PC-3 (cell line): ENCODE data around the gene EMILIN2. TPM values are rescaled to one million over a fixed set of nuclear protein-coding genes. Genes with fewer than 3 reads are reported as not detected.
A peak's percentile ranks its signal among the peaks of the same experiment; 100 is the strongest.

Experiments
- ATAC-seq: fragments of 200-7000 bp; cut with Tn5 transposase; 2 replicates; pipeline ENCODE4 v1.9.1; 2020; ENCODE audit warnings: mild to moderate bottlenecking, moderate library complexity
- Bru-seq: library from RNA; stranded (reverse); fragments of 400-500 nt; gene quantifications from one replicate; lab custom pipeline; 2021; lab: Mats Ljungman, UMichigan
- BruChase-seq, 2 experiments: library from RNA; stranded (reverse); fragments of 400-500 nt; gene quantifications; one replicate each; lab custom pipeline; 2021; lab: Mats Ljungman, UMichigan
- BruUV-seq: library from RNA; stranded (reverse); fragments of 400-500 nt; replicated peaks from 2 replicates; lab custom pipeline; 2021; lab: Mats Ljungman, UMichigan
- CTCF ChIA-PET: fragments of 300-600 bp; sonication (Branson Sonifier 250); formaldehyde crosslinking; loops from one replicate; lab custom pipeline; 2022; ENCODE audit warnings: antibody characterized with exemption; lab: Charles Lee
- POLR2A ChIA-PET: fragments of 300-600 bp; sonication (Branson Sonifier 250); formaldehyde crosslinking; loops from one replicate; lab custom pipeline; 2022; ENCODE audit warnings: antibody characterized with exemption; ENCODE audit not compliant: unreplicated experiment; lab: Charles Lee
- DNase-seq: peaks from one replicate; pipeline ENCODE4 v3.0.0-alpha.2; 2015
- H2AFZ ChIP-seq: fragments of 300-600 bp; sonication (generic); 2 replicates; pipeline ENCODE4 v1.6.0; 2016; ENCODE audit warnings: antibody characterized with exemption, low read length
- H3F3A ChIP-seq: fragments of 300-600 bp; sonication (generic); one replicate; pipeline ENCODE4 v1.6.0; 2017; ENCODE audit warnings: antibody characterized with exemption, low read length, control low read depth, mild to moderate bottlenecking; ENCODE audit not compliant: unreplicated experiment
- H3K27ac ChIP-seq: fragments of 300-600 bp; sonication (generic); 2 replicates; pipeline ENCODE4 v1.5.1; 2016; ENCODE audit warnings: mild to moderate bottlenecking, low read length
- H3K27me3 ChIP-seq: fragments of 300-600 bp; sonication (generic); 2 replicates; pipeline ENCODE4 v1.6.1; 2016; ENCODE audit warnings: low read length, mixed read lengths
- H3K36me3 ChIP-seq: fragments of 300-600 bp; sonication (generic); 2 replicates; pipeline ENCODE4 v1.6.1; 2016; ENCODE audit warnings: low read depth, mixed run types, low read length, mixed read lengths
- H3K4me1 ChIP-seq: fragments of 300-600 bp; sonication (generic); 2 replicates; pipeline ENCODE4 v1.5.1; 2016; ENCODE audit warnings: low read length; ENCODE audit not compliant: insufficient read depth
- H3K4me2 ChIP-seq: fragments of 300-600 bp; sonication (generic); 2 replicates; pipeline ENCODE4 v1.6.0; 2016; ENCODE audit warnings: low read length
- H3K4me3 ChIP-seq: fragments of 300-600 bp; sonication (generic); 2 replicates; pipeline ENCODE4 v1.5.1; 2016; ENCODE audit warnings: mild to moderate bottlenecking, low read length, mixed read lengths
- H3K79me2 ChIP-seq: fragments of 300-600 bp; sonication (generic); 2 replicates; pipeline ENCODE4 v1.6.1; 2017; ENCODE audit warnings: low read length, mixed read lengths
- H3K9ac ChIP-seq: fragments of 300-600 bp; sonication (generic); 2 replicates; pipeline ENCODE4 v1.6.0; 2016; ENCODE audit warnings: mild to moderate bottlenecking, low read length
- H3K9me2 ChIP-seq: fragments of 300-600 bp; sonication (generic); replicated peaks from 2 replicates; pipeline ENCODE4 v1.6.1; 2016; ENCODE audit warnings: mixed run types, low read length, mixed read lengths
- H3K9me3 ChIP-seq: fragments of 300-600 bp; sonication (generic); 2 replicates; pipeline ENCODE4 v1.6.1; 2016; ENCODE audit warnings: low read length, mixed read lengths
- H4K20me1 ChIP-seq: fragments of 300-600 bp; sonication (generic); 2 replicates; pipeline ENCODE4 v1.6.1; 2016; ENCODE audit warnings: low read length, mixed read lengths
- EZH2 ChIP-seq: fragments of 300-600 bp; sonication (generic); IDR thresholded peaks from one replicate; pipeline ENCODE4 v1.6.1; 2017; ENCODE audit warnings: antibody characterized with exemption, mild to moderate bottlenecking, low read length; ENCODE audit not compliant: unreplicated experiment
- EZH2phosphoT487 ChIP-seq: fragments of 300-600 bp; sonication (generic); IDR thresholded peaks from 2 replicates; pipeline ENCODE4 v1.6.1; 2018; ENCODE audit warnings: mild to moderate bottlenecking, antibody characterized with exemption, low read length, borderline replicate concordance
- intact Hi-C: fragments of 100-400 bp; cut with micrococcal nuclease; formaldehyde crosslinking; loops from 2 replicates; pipeline ENCODE4 v1.9.0; 2023
- long read RNA-seq: library from polyadenylated mRNA; unstranded; transcript quantifications from one replicate; pipeline ENCODE4 v2.0.0, GENCODE V29; 2021; ENCODE audit not compliant: unreplicated experiment
- total RNA-seq: library from RNA; depleted of rRNA; stranded (reverse); fragments of >200 nt; gene quantifications from 2 replicates; pipeline ENCODE4 v1.2.3, GENCODE V29; 2014; rRNA removed
- TF ChIP-seq, protein P1 (sequence below): fragments of 300-600 bp; sonication (generic); conservative IDR thresholded peaks from 2 replicates; pipeline ENCODE4 v1.5.1; 2017; ENCODE audit warnings: antibody characterized with exemption, low read depth, mild to moderate bottlenecking, low read length

The EMILIN2 gene
- total RNA-seq (17.1 and 24.5 TPM in 2 replicates), Bru-seq, nascent RNA (percentile 39 among the genes with signal in this experiment), BruChase-seq, experiment 1, labeled RNA remaining after a 6-hour chase (percentile 48 among the genes with signal in this experiment), BruChase-seq, experiment 2, labeled RNA remaining after a 2-hour chase (percentile 44 among the genes with signal in this experiment)
- long read RNA-seq, transcript EMILIN2-203 (4 exons, 775 nt) = major isoform, 30 of 47 reads
- long read RNA-seq, partial matches to known transcripts = 8 of 47 reads
- long read RNA-seq, other reads (novel, unspliced or antisense) = 9 of 47 reads

DNA sequence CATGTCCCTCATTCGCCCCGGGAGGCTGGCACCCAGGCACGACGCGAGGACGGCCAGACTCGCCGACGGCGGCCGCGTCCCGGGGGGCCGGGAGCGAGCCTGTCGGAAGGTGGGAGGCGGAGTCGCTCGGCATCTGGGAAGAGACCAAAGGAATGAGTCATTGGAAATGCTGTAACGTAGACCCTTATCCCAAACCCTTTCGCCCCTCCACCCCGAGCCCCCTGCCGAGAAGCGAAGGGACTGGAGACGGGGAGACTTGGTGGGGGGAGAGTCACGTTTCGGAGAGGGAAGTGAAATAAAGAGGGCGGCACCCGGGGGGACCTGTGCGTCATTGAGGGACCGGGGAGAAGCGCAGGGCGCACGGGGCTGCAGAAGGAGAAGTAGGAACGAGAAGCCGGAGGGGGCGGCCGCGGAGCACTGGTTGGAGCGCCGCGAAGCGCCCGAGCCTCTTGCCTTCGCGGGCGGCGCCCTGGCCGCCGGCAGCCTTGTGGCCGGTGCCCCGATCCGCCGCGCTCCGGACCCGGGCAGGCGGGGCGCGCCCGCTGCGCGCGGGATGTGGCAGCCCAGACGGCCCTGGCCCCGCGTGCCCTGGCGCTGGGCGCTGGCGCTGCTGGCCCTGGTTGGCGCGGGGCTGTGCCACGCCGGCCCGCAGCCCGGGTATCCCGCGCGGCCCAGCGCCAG lies at the start of gene EMILIN2:
TSS of gene EMILIN2 (plus strand) at position 371 of the 681 bp plus-strand sequence. CDS start at position 554, 183 bp downstream.
- Histone ChIP-seq H3K9ac (no peak within 1 kb of the TSS), H3K79me2 (no peaks in the 10 kb centered on the region), H4K20me1 (no peaks in the 10 kb centered on the region), H3K9me3 (no peaks in the 10 kb centered on the region), H3F3A (no peaks in the 10 kb centered on the region), H3K36me3 (no peaks in the 10 kb centered on the region), H3K4me1 (no peaks in the 10 kb centered on the region), H3K4me3 (no peak within 1 kb of the TSS), H2AFZ (no peak within 1 kb of the TSS), H3K9me2 (no peaks in the 10 kb centered on the region), H3K27ac (no peak within 1 kb of the TSS), H3K4me2 (no peak within 1 kb of the TSS), H3K27me3 (peaks cover 76% of the 10 kb centered on the region)
- POLR2A ChIA-PET = no interaction called here
- DNase-seq (no peak), ATAC-seq (peak; percentile 29; the same call in 1 of the 2 replicates)
- intact Hi-C loops = no loop called here
- BruUV-seq = no TSS peak
- CTCF ChIA-PET = no interaction called here
- TF ChIP-seq EZH2phosphoT487 = no peak
- TF ChIP-seq, protein P1, sequence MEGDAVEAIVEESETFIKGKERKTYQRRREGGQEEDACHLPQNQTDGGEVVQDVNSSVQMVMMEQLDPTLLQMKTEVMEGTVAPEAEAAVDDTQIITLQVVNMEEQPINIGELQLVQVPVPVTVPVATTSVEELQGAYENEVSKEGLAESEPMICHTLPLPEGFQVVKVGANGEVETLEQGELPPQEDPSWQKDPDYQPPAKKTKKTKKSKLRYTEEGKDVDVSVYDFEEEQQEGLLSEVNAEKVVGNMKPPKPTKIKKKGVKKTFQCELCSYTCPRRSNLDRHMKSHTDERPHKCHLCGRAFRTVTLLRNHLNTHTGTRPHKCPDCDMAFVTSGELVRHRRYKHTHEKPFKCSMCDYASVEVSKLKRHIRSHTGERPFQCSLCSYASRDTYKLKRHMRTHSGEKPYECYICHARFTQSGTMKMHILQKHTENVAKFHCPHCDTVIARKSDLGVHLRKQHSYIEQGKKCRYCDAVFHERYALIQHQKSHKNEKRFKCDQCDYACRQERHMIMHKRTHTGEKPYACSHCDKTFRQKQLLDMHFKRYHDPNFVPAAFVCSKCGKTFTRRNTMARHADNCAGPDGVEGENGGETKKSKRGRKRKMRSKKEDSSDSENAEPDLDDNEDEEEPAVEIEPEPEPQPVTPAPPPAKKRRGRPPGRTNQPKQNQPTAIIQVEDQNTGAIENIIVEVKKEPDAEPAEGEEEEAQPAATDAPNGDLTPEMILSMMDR = no peak
- TF ChIP-seq EZH2 = no peak

DNA sequence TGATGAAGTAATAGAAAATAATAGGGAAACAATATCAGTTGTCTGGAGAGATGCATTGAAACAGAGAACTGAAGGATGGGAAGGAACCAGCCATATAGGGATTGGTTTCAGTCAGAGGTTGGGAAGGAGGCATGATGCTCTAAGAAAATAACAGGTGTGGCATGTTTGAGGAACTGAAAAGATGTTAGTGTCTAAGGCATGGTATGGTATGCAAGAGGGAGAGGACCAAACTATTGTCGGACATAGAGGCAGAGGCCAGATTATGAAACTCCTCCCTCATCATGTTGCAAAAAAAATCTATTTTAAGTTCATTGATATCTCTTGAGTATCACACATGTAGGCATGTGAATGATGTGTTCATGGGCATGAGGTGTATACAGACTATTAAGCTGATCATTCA lies 48.9 kb upstream of the EMILIN2 start:
- H3K27me3 ChIP-seq = no peaks in the 10 kb centered on the region
- no peak overlapping the region for H3K9ac ChIP-seq
- no peaks in the 10 kb centered on the region for H3F3A ChIP-seq
- CTCF ChIA-PET = interaction anchor here (0.6 kb wide), 1 partner anchor 119 kb away, joined by 3 read pairs; no protein-coding TSS in a partner anchor
- no peak for ATAC-seq
- no peak for DNase-seq
- H3K4me2 ChIP-seq = no peak overlapping the region
- H3K27ac ChIP-seq = no peak overlapping the region
- H3K36me3 ChIP-seq = peaks cover 26% of the 10 kb centered on the region
- H3K9me3 ChIP-seq = no peaks in the 10 kb centered on the region
- H3K4me3 ChIP-seq = no peak overlapping the region
- TF ChIP-seq EZH2 (no peak), EZH2phosphoT487 (no peak)
- TF ChIP-seq, protein P1 = no peak
- H2AFZ ChIP-seq = no peak overlapping the region
- POLR2A ChIA-PET = no interaction called here
- no peaks in the 10 kb centered on the region for H4K20me1 ChIP-seq
- H3K9me2 ChIP-seq = no peaks in the 10 kb centered on the region
- H3K79me2 ChIP-seq = no peaks in the 10 kb centered on the region
- intact Hi-C loops = no loop called here
- no TSS peak for BruUV-seq
- H3K4me1 ChIP-seq = no peaks in the 10 kb centered on the region
